Liver (tissue), 9 donors: ENCODE measurements around the gene NEK5. TPM values are rescaled to one million over a fixed set of nuclear protein-coding genes. Genes with fewer than 3 reads are reported as not detected.

Source experiments
- DNase-seq: peaks from one replicate; pipeline ENCODE4 v3.0.0-alpha.2; 2017; ENCODE audit warnings: low spot score
- H3K27ac ChIP-seq, 2 donors: one replicate each; pipeline ENCODE4 v1.7.0; 2013; ENCODE audit warnings: inconsistent platforms in 2 of 2, low read length in 2 of 2, control low read depth in 1 of 2, low read depth in 1 of 2, mild to moderate bottlenecking in 1 of 2
- H3K27me3 ChIP-seq, 4 donors: one replicate each; pipeline versions ENCODE4 v1.6.1 to v1.7.0; 2013; ENCODE audit warnings: low read length in 3 of 4, inconsistent platforms in 1 of 4, mild to moderate bottlenecking in 1 of 4, moderate library complexity in 1 of 4; ENCODE audit not compliant: control insufficient read depth in 4 of 4, insufficient read depth in 4 of 4
- H3K36me3 ChIP-seq, 4 donors: one replicate each; pipeline versions ENCODE4 v1.6.1 to v1.7.0; 2013; ENCODE audit warnings: low read length in 3 of 4, mild to moderate bottlenecking in 3 of 4, low read depth in 1 of 4, moderate library complexity in 1 of 4; ENCODE audit not compliant: control insufficient read depth in 4 of 4, insufficient read depth in 3 of 4
- H3K4me1 ChIP-seq, 4 donors: one replicate each; pipeline versions ENCODE4 v1.6.1 to v1.7.0; 2013; ENCODE audit warnings: low read length in 3 of 4, mild to moderate bottlenecking in 3 of 4, moderate library complexity in 1 of 4; ENCODE audit not compliant: control insufficient read depth in 4 of 4, insufficient read depth in 4 of 4
- H3K4me3 ChIP-seq, 3 donors: one replicate each; pipeline versions ENCODE4 v1.6.1 to v1.7.0; 2013; ENCODE audit warnings: low read length in 3 of 3, control low read depth in 1 of 3, low read depth in 1 of 3, mild to moderate bottlenecking in 1 of 3
- H3K9ac ChIP-seq, 2 donors: one replicate each; pipeline ENCODE4 v1.7.0; 2013; ENCODE audit warnings: low read length in 2 of 2, mild to moderate bottlenecking in 2 of 2, moderate library complexity in 2 of 2, control low read depth in 1 of 2, low read depth in 1 of 2
- H3K9me3 ChIP-seq, 4 donors: one replicate each; pipeline versions ENCODE4 v1.6.1 to v1.7.0; 2013; ENCODE audit warnings: low read length in 3 of 4; ENCODE audit not compliant: control insufficient read depth in 4 of 4
- EGR1 ChIP-seq, 2 donors: IDR thresholded peaks; 2 replicates each; pipeline ENCODE4 v1.6.1; 2016 to 2018; ENCODE audit warnings: antibody characterized with exemption in 2 of 2, low read depth in 2 of 2
- FOXA1 ChIP-seq: IDR thresholded peaks from 2 replicates; pipeline ENCODE4 v1.6.1; 2016; ENCODE audit warnings: antibody characterized with exemption
- GABPA ChIP-seq, 2 donors: IDR thresholded peaks in 1 of 2; conservative IDR thresholded peaks in 1 of 2; 2 replicates each; pipeline ENCODE4 v1.6.1; 2016; ENCODE audit warnings: antibody characterized with exemption in 2 of 2, mild to moderate bottlenecking in 1 of 2, moderate library complexity in 1 of 2
- HNF4G ChIP-seq: IDR thresholded peaks from 2 replicates; pipeline ENCODE4 v1.6.1; 2016; ENCODE audit warnings: antibody characterized with exemption
- NR2F2 ChIP-seq: IDR thresholded peaks from 2 replicates; pipeline ENCODE4 v1.6.1; 2016; ENCODE audit warnings: antibody characterized with exemption
- RAD21 ChIP-seq, 2 donors: IDR thresholded peaks; 2 replicates each; pipeline ENCODE4 v1.6.1; 2016; ENCODE audit warnings: antibody characterized with exemption in 2 of 2, mild to moderate bottlenecking in 2 of 2
- TAF1 ChIP-seq: conservative IDR thresholded peaks from 2 replicates; pipeline ENCODE4 v1.6.1; 2016; ENCODE audit warnings: antibody characterized with exemption, mild to moderate bottlenecking
- WGBS: extraction: QIAGEN DNeasy Blood & Tissue Kit; methylation state at CpG from one replicate; pipeline ENCODE4 v1.1.7; 2013; 5-methylcytosine and 5-hydroxymethylcytosine counted together
- polyA plus RNA-seq, 2 donors: library from polyadenylated mRNA; stranded (reverse) in 1 of 2; unstranded in 1 of 2; fragments of 200-250 nt in 1 of 2; fragments of >200 nt in 1 of 2; fragmentation: Nextera tagmentation in 1 of 2; extraction: Ambion mirVana in 1 of 2; gene quantifications; one replicate each; pipeline versions ENCODE4 v1.2.1 to v1.2.3, GENCODE V29; 2013 to 2015
- total RNA-seq, 2 donors: library from RNA; depleted of rRNA; stranded (reverse); fragments of >200 nt; gene quantifications; one replicate each; pipeline ENCODE4 v1.2.3, GENCODE V29; 2014
- TF ChIP-seq, protein P1 (sequence below): fragments of 150-350 bp; IDR thresholded peaks from 2 replicates; pipeline ENCODE4 v1.5.1; 2017; ENCODE audit warnings: improper control_type of control experiment, low read depth, low read length; ENCODE audit not compliant: missing input control
- TF ChIP-seq, protein P2 (sequence below): IDR thresholded peaks from 2 replicates; pipeline ENCODE4 v1.6.1; 2016; ENCODE audit warnings: antibody characterized with exemption
- TF ChIP-seq, protein P3 (sequence below): IDR thresholded peaks from 2 replicates; pipeline ENCODE4 v1.6.1; 2016; ENCODE audit warnings: antibody characterized with exemption
- TF ChIP-seq, protein P4 (sequence below): IDR thresholded peaks from 2 replicates; pipeline ENCODE4 v1.6.1; 2016; ENCODE audit warnings: antibody characterized with exemption
- TF ChIP-seq, protein P5 (sequence below): IDR thresholded peaks from 2 replicates; pipeline ENCODE4 v1.6.1; 2016; ENCODE audit warnings: antibody characterized with exemption, mild to moderate bottlenecking
- donor health status: healthy.
- donor health status: healthy.
- donor health status: healthy.
- donor health status: healthy.
- donor health status: healthy.

Gene NEK5
- total and polyA plus RNA-seq, 4 donors = 0.08 to 0.63 (median 0.23) TPM; not detected in 1

DNA sequence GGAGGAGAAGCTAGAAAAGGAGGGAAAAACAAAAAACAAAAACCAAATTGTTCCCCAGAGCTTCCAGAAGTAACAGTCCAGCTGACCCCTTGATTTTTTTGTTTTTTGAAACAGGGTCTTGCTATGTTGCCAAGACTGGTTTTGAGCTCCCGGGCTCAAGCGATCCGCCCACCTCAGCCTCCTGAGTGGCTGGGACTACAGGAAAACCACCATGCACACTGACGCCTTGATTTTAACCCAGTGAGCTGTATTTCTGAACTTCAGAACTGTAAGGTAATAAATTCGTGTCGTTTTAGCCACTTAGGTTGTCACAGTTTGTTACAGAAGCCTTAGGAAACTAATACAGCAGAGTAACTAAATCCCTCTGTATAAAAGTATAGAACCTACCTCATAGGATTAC is 31.6 kb upstream of the NEK5 start:
- Histone ChIP-seq H3K36me3 (no peaks in the 10 kb centered on the region), H3K27ac (no peak overlapping the region), H3K9me3 (no peaks in the 10 kb centered on the region), H3K9ac (no peak overlapping the region), H3K4me3 (no peak overlapping the region), H3K4me1 (peaks cover 3 to 26% (median 7%) of the 10 kb centered on the region in 4 donors), H3K27me3 (no peaks in the 10 kb centered on the region)
- DNase-seq = no peak
- TF ChIP-seq NR2F2 = no peak
- no peak for TF ChIP-seq FOXA1
- TF ChIP-seq, protein P1, sequence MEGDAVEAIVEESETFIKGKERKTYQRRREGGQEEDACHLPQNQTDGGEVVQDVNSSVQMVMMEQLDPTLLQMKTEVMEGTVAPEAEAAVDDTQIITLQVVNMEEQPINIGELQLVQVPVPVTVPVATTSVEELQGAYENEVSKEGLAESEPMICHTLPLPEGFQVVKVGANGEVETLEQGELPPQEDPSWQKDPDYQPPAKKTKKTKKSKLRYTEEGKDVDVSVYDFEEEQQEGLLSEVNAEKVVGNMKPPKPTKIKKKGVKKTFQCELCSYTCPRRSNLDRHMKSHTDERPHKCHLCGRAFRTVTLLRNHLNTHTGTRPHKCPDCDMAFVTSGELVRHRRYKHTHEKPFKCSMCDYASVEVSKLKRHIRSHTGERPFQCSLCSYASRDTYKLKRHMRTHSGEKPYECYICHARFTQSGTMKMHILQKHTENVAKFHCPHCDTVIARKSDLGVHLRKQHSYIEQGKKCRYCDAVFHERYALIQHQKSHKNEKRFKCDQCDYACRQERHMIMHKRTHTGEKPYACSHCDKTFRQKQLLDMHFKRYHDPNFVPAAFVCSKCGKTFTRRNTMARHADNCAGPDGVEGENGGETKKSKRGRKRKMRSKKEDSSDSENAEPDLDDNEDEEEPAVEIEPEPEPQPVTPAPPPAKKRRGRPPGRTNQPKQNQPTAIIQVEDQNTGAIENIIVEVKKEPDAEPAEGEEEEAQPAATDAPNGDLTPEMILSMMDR = no peak
- TF ChIP-seq HNF4G = no peak
- no peak for TF ChIP-seq TAF1
- no peak for TF ChIP-seq GABPA (IDR thresholded peaks at IDR 0.05 in 1 of 2, conservative IDR thresholded peaks at IDR 0.05 in 1 of 2)
- TF ChIP-seq, protein P2, sequence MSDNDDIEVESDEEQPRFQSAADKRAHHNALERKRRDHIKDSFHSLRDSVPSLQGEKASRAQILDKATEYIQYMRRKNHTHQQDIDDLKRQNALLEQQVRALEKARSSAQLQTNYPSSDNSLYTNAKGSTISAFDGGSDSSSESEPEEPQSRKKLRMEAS = no peak
- no peak for TF ChIP-seq RAD21 (IDR thresholded peaks at IDR 0.05)
- TF ChIP-seq, protein P3, sequence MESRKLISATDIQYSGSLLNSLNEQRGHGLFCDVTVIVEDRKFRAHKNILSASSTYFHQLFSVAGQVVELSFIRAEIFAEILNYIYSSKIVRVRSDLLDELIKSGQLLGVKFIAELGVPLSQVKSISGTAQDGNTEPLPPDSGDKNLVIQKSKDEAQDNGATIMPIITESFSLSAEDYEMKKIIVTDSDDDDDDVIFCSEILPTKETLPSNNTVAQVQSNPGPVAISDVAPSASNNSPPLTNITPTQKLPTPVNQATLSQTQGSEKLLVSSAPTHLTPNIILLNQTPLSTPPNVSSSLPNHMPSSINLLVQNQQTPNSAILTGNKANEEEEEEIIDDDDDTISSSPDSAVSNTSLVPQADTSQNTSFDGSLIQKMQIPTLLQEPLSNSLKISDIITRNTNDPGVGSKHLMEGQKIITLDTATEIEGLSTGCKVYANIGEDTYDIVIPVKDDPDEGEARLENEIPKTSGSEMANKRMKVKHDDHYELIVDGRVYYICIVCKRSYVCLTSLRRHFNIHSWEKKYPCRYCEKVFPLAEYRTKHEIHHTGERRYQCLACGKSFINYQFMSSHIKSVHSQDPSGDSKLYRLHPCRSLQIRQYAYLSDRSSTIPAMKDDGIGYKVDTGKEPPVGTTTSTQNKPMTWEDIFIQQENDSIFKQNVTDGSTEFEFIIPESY = no peak
- WGBS = 75% methylated on average over 6 of the region's 6 CpGs

DNA sequence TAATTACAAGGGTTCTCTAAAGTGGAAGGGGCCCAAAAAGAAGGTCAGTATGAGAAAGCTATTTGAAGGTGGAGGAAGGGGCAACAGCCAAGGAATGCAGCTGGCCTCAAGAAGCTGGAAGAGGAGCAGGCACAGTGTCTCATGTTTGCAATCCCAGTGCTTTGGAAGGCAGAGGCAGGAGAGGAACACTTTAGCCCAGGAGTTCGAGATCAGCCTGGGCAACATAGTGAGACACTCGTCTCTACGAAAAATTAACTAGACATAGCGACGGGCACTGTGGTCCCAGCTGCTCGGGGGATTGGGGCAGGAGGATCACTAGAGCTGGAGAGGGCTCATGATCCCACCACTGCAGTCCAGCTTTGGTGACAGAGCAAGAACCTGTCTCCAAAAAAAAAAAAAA is 31.2 kb upstream of the NEK5 start:
- no peak overlapping the region for H3K4me3 ChIP-seq
- WGBS = 97% methylated on average over 6 of the region's 6 CpGs
- no peaks in the 10 kb centered on the region for H3K36me3 ChIP-seq
- no peak overlapping the region for H3K27ac ChIP-seq
- no peaks in the 10 kb centered on the region for H3K27me3 ChIP-seq
- peaks cover 2 to 23% (median 5%) of the 10 kb centered on the region in 4 donors for H3K4me1 ChIP-seq
- no peak for TF ChIP-seq RAD21 (IDR thresholded peaks at IDR 0.05)
- TF ChIP-seq, protein P4, sequence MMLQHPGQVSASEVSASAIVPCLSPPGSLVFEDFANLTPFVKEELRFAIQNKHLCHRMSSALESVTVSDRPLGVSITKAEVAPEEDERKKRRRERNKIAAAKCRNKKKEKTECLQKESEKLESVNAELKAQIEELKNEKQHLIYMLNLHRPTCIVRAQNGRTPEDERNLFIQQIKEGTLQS = no peak
- TF ChIP-seq, protein P5, sequence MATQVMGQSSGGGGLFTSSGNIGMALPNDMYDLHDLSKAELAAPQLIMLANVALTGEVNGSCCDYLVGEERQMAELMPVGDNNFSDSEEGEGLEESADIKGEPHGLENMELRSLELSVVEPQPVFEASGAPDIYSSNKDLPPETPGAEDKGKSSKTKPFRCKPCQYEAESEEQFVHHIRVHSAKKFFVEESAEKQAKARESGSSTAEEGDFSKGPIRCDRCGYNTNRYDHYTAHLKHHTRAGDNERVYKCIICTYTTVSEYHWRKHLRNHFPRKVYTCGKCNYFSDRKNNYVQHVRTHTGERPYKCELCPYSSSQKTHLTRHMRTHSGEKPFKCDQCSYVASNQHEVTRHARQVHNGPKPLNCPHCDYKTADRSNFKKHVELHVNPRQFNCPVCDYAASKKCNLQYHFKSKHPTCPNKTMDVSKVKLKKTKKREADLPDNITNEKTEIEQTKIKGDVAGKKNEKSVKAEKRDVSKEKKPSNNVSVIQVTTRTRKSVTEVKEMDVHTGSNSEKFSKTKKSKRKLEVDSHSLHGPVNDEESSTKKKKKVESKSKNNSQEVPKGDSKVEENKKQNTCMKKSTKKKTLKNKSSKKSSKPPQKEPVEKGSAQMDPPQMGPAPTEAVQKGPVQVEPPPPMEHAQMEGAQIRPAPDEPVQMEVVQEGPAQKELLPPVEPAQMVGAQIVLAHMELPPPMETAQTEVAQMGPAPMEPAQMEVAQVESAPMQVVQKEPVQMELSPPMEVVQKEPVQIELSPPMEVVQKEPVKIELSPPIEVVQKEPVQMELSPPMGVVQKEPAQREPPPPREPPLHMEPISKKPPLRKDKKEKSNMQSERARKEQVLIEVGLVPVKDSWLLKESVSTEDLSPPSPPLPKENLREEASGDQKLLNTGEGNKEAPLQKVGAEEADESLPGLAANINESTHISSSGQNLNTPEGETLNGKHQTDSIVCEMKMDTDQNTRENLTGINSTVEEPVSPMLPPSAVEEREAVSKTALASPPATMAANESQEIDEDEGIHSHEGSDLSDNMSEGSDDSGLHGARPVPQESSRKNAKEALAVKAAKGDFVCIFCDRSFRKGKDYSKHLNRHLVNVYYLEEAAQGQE = no peak
- TF ChIP-seq NR2F2 = no peak
- TF ChIP-seq EGR1 (IDR thresholded peaks at IDR 0.05; ENCODE audit: low read depth in 2 of 2) = no peak
- TF ChIP-seq GABPA (IDR thresholded peaks at IDR 0.05 in 1 of 2, conservative IDR thresholded peaks at IDR 0.05 in 1 of 2) = no peak
- no peak overlapping the region for H3K9ac ChIP-seq
- H3K9me3 ChIP-seq = no peaks in the 10 kb centered on the region
- no peak for DNase-seq
